ENCODE measurements around the gene ZNF621. TPM values are rescaled to one million over a fixed set of nuclear protein-coding genes. Genes with fewer than 3 reads are reported as not detected.

The ZNF621 gene
- total RNA-seq, 2 donors from 2014 or later = 27.1 to 35.6 TPM

DNA sequence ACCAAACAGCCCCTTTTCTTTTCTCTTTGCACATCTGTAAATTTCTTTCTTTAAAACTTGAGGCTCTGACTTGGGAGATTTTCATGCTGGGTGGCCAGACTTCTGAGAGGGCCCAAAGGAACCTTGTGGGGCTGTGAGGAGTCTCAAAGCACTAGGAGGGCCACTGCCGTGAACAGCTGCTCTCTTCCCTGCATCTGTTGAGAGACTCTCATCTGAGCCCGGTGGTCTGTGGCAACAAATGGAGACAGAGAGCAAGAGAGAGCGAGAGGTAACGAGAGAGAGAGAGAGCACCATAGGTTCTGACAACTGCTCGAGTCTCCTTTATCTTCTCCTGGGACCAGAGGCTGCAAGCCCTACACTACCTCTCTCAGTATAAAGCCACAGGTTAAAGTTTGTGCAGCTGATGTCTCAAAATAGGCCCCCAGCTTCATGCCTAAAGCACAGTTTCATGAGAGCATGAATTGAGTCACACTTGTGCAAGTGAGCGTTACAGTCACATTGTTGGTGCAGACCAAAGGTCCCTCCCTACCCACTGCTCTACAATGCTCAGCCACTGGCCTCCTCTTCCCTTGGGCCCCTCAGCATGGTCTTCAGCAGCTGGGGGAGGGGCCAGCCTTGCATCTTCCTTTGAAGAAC lies 60.7 kb downstream of the ZNF621 start:
- DNase-seq (ENCODE audit: low spot score) (no peak), ATAC-seq (ENCODE audit: insufficient number of reproducible peaks, low FRiP score, low read depth) (no peak)
- peaks cover 0 to 8% of the 10 kb centered on the region in 2 donors for H3K4me1 ChIP-seq (ENCODE audit: control insufficient read depth in 1 of 2, low read depth in 2 of 2)
- TF ChIP-seq, protein P1, sequence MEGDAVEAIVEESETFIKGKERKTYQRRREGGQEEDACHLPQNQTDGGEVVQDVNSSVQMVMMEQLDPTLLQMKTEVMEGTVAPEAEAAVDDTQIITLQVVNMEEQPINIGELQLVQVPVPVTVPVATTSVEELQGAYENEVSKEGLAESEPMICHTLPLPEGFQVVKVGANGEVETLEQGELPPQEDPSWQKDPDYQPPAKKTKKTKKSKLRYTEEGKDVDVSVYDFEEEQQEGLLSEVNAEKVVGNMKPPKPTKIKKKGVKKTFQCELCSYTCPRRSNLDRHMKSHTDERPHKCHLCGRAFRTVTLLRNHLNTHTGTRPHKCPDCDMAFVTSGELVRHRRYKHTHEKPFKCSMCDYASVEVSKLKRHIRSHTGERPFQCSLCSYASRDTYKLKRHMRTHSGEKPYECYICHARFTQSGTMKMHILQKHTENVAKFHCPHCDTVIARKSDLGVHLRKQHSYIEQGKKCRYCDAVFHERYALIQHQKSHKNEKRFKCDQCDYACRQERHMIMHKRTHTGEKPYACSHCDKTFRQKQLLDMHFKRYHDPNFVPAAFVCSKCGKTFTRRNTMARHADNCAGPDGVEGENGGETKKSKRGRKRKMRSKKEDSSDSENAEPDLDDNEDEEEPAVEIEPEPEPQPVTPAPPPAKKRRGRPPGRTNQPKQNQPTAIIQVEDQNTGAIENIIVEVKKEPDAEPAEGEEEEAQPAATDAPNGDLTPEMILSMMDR (IDR thresholded peaks at IDR 0.05) = no peak
- H3K27ac ChIP-seq = no peak overlapping the region
- H3K36me3 ChIP-seq = no peaks in the 10 kb centered on the region
- no peaks in the 10 kb centered on the region for H3K9me3 ChIP-seq
- no peak overlapping the region for H3K4me3 ChIP-seq
- no peaks in the 10 kb centered on the region for H3K27me3 ChIP-seq (replicated peaks; ENCODE audit: insufficient read depth)

DNA sequence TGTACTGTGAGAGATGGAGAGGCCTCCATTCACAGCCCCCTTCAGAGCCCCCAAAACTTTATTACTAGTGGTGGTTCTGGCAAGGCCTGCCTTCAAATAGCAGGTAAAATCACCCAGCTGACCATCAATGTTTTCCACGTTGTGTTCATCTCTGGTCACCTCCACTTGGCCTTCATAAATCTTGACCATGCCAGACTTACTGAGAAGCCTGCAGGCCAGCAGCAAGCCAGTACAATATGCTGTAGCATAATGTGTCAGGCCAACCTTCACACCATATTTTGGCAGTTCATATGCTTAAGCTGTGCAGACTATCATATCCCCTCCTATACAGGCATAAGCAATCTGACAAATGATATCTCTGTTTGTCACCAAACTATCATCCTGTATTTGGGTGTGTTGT lies 62.1 kb downstream of the ZNF621 start:
- no peak for ATAC-seq (ENCODE audit: insufficient number of reproducible peaks, low FRiP score, low read depth)
- Histone ChIP-seq H3K27me3 (replicated peaks; ENCODE audit: insufficient read depth) (no peaks in the 10 kb centered on the region), H3K4me3 (no peak overlapping the region), H3K4me1 (ENCODE audit: control insufficient read depth in 1 of 2, low read depth in 2 of 2) (peaks cover 0 to 8% of the 10 kb centered on the region in 2 donors), H3K9me3 (no peaks in the 10 kb centered on the region), H3K36me3 (no peaks in the 10 kb centered on the region), H3K27ac (no peak overlapping the region)
- TF ChIP-seq, protein P1 (IDR thresholded peaks at IDR 0.05) = no peak
- DNase-seq (ENCODE audit: low spot score) = no peak

DNA sequence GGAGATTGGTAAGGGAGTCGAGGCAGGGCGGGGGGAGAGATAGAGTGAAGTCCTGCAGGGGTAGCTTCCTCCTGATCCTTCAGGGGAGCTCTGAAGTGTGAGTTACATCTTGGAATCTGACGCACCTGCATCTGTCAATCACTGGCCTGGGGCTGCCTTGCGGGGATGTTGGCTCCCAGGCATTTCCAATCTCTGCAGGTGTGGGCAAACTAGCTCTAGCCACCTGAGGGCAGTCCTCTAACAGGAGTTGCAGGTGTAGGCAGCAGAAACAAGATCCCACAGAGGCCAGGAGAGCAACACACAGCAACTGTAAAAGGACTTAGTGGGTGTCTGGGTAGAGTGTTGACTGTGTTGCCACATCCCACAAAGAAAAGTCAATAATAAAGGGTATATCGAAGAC lies 63.6 kb downstream of the ZNF621 start:
- H3K27me3 ChIP-seq (replicated peaks; ENCODE audit: insufficient read depth) = no peaks in the 10 kb centered on the region
- H3K36me3 ChIP-seq = no peaks in the 10 kb centered on the region
- no peaks in the 10 kb centered on the region for H3K9me3 ChIP-seq
- DNase-seq (ENCODE audit: low spot score) = no peak
- no peak overlapping the region for H3K4me3 ChIP-seq
- TF ChIP-seq, protein P1 (IDR thresholded peaks at IDR 0.05) = no peak
- no peak for ATAC-seq (ENCODE audit: insufficient number of reproducible peaks, low FRiP score, low read depth)
- H3K4me1 ChIP-seq (ENCODE audit: control insufficient read depth in 1 of 2, low read depth in 2 of 2) = peaks cover 0 to 8% of the 10 kb centered on the region in 2 donors
- H3K27ac ChIP-seq = no peak overlapping the region

Other genes starting within 250 kb of the ZNF621 start
- gene EIF1B, start 215.3 kb upstream of the ZNF621 start, total RNA-seq = 10 to 100 TPM; 15.0 to 38.2 TPM
- gene ENTPD3, start 137.8 kb upstream of the ZNF621 start, total RNA-seq = 1 to 10 TPM in 1 of 2 donors, not detected in 1; 3.0 TPM
- 100 to 1,000 TPM; 145 to 291 TPM for gene RPL14, start 67.6 kb upstream of the ZNF621 start, total RNA-seq
- 1 to 10 TPM; 3.8 to 4.0 TPM for gene ZNF619, start 47.8 kb upstream of the ZNF621 start, total RNA-seq
- 1 to 10 TPM; 2.8 to 3.1 TPM for gene ZNF620, start 18.9 kb upstream of the ZNF621 start, total RNA-seq

Measured in thoracic aorta (tissue), 2 donors.